ENCODE results near the gene HLA-DMA.
A peak's percentile ranks its signal among the peaks of the same experiment; 100 is the strongest.

Gene HLA-DMA

GRCh38 chr6:32962213-32962826, 9.4 kb upstream of the HLA-DMA start:
- H3K27me3 ChIP-seq (ENCODE audit: insufficient read depth, low read depth): no peaks in the 10 kb centered on the region
- no peaks in the 10 kb centered on the region; the same call in 1 of the 2 replicates for H3K79me2 ChIP-seq (ENCODE audit: insufficient read depth, low read depth)
- TF ChIP-seq CTCF (conservative IDR thresholded peaks at IDR 0.05; ENCODE audit: low read depth, low read length): no peak
- no peak overlapping the region for H2AFZ ChIP-seq (ENCODE audit: low read depth)
- H3K9ac ChIP-seq: no peak overlapping the region
- peaks cover 23% of the 10 kb centered on the region for H3K4me1 ChIP-seq (ENCODE audit: low read depth, poor library complexity, severe bottlenecking)
- H3K4me3 ChIP-seq (IDR thresholded peaks at IDR 0.05; ENCODE audit: insufficient read depth, low read depth, low read length): no peak overlapping the region
- H3K27ac ChIP-seq: no peak overlapping the region
- H3K4me2 ChIP-seq: no peak overlapping the region
- no peaks in the 10 kb centered on the region for H3K36me3 ChIP-seq (ENCODE audit: insufficient read depth)
- no peaks in the 10 kb centered on the region for H4K20me1 ChIP-seq (ENCODE audit: insufficient read depth)

GRCh38 chr6:32960563-32960962, 7.7 kb upstream of the HLA-DMA start:
- no peak for TF ChIP-seq CTCF (conservative IDR thresholded peaks at IDR 0.05; ENCODE audit: low read depth, low read length)
- Histone ChIP-seq H3K4me3 (IDR thresholded peaks at IDR 0.05; ENCODE audit: insufficient read depth, low read depth, low read length) (no peak overlapping the region), H4K20me1 (ENCODE audit: insufficient read depth) (no peaks in the 10 kb centered on the region), H3K4me2 (no peak overlapping the region), H3K36me3 (ENCODE audit: insufficient read depth) (no peaks in the 10 kb centered on the region), H3K79me2 (ENCODE audit: insufficient read depth, low read depth) (no peaks in the 10 kb centered on the region), H3K4me1 (ENCODE audit: low read depth, poor library complexity, severe bottlenecking) (peaks cover 10% of the 10 kb centered on the region), H3K9ac (no peak overlapping the region), H3K27me3 (ENCODE audit: insufficient read depth, low read depth) (no peaks in the 10 kb centered on the region), H3K27ac (no peak overlapping the region), H2AFZ (ENCODE audit: low read depth) (no peak overlapping the region)

- Histone ChIP-seq H4K20me1 (ENCODE audit: insufficient read depth) (no peaks in the 10 kb centered on the region), H3K4me1 (ENCODE audit: low read depth, poor library complexity, severe bottlenecking) (peaks cover 28% of the 10 kb centered on the region), H3K27me3 (ENCODE audit: insufficient read depth, low read depth) (no peaks in the 10 kb centered on the region), H3K79me2 (ENCODE audit: insufficient read depth, low read depth) (no peaks in the 10 kb centered on the region; the same call in 1 of the 2 replicates), H3K4me3 (IDR thresholded peaks at IDR 0.05; ENCODE audit: insufficient read depth, low read depth, low read length) (no peak overlapping the region), H3K9ac (no peak overlapping the region), H2AFZ (ENCODE audit: low read depth) (no peak overlapping the region), H3K36me3 (ENCODE audit: insufficient read depth) (no peaks in the 10 kb centered on the region), H3K4me2 (no peak overlapping the region), H3K27ac (no peak overlapping the region)
- TF ChIP-seq CTCF (conservative IDR thresholded peaks at IDR 0.05; ENCODE audit: low read depth, low read length): no peak
These were observed 3.3 kb upstream of the HLA-DMA start for GRCh38 chr6:32956176-32956575.

- no peak overlapping the region for H3K27ac ChIP-seq
- H3K4me2 ChIP-seq: peak overlapping the region; percentile 6; the same call in 1 of the 2 replicates
- no peaks in the 10 kb centered on the region; the same call in 1 of the 2 replicates for H3K79me2 ChIP-seq (ENCODE audit: insufficient read depth, low read depth)
These were observed 2.3 kb upstream of the HLA-DMA start for GRCh38 chr6:32954986-32955802.

More at GRCh38 chr6:32954986-32955802, 2.3 kb upstream of the HLA-DMA start:
- no peaks in the 10 kb centered on the region for H3K36me3 ChIP-seq (ENCODE audit: insufficient read depth)
- no peak overlapping the region for H3K4me3 ChIP-seq (IDR thresholded peaks at IDR 0.05; ENCODE audit: insufficient read depth, low read depth, low read length)
- H3K9ac ChIP-seq: no peak overlapping the region
- peaks cover 28% of the 10 kb centered on the region for H3K4me1 ChIP-seq (ENCODE audit: low read depth, poor library complexity, severe bottlenecking)
- H2AFZ ChIP-seq (ENCODE audit: low read depth): no peak overlapping the region
- TF ChIP-seq CTCF (conservative IDR thresholded peaks at IDR 0.05; ENCODE audit: low read depth, low read length): peak; percentile 72
- no peaks in the 10 kb centered on the region for H3K27me3 ChIP-seq (ENCODE audit: insufficient read depth, low read depth)
- no peaks in the 10 kb centered on the region for H4K20me1 ChIP-seq (ENCODE audit: insufficient read depth)
